GM21360 (cell line): Measurements from ENCODE around the gene POLR1F.

Experiments used
- ATAC-seq: cut with Tn5 transposase; IDR thresholded peaks from one replicate; pipeline ENCODE4 v1.9.1; 2021; ENCODE audit warnings: mild to moderate bottlenecking, moderate library complexity; ENCODE audit not compliant: unreplicated experiment

Gene POLR1F

DNA sequence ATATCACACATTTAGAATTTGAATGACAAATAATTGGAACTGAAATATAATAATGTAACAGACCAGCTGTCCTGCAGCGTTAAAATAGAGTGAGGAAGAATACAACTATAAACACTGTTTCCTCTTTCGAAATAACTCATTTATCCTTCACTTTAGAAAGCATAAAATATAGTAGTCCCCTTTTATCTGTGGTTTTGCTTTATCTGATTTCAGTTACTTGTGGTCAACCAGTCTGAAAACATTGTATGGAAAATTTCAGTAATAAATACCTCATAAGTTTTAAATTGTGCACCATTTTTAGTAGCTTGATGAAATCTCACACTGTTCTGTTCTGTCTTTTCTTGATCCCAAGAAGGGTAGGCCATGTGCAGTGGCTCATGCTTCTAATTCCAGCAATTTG is 31.7 kb downstream of the POLR1F start:
- peak; percentile 92 for ATAC-seq

GRCh38 chr7:19675816-19676215 is 33.0 kb downstream of the POLR1F start:
- ATAC-seq, result no peak

DNA sequence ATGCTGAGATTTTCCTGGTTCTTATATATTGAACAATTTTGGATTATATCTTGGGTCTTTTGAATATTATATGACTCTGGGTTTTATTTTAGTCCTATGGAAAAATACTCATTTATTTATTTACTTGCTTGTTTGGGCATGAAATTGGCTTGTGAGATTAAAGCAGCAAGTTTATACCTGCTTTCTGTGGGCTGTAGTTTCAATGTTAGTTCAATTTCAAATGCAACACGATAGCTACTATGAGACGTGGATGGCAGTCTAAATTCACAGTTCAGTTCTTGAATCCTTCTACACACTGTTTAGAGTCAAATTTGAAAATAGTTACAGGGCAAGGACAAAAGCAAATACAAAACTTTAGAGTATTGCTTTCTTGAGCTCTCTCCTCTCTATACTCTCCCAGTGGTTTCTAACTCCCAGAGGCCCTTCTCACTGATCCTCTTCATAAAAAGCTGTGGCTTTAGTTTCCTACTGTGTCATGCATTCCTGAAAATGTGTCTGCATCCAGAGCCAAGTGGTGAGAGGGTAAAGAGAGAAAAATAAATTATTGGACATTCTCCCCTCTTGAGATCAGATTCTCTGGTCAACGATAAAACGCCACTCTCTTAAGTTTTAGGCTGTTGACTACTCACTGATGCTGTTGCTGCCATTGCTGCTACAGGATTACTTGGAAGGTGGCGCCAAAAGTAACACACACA is 34.4 kb downstream of the POLR1F start:
- ATAC-seq, result no peak

GRCh38 chr7:19670806-19671205 is 38.0 kb downstream of the POLR1F start:
- no peak for ATAC-seq

- ATAC-seq, result peak; percentile 61
These were observed 43.3 kb downstream of the POLR1F start for GRCh38 chr7:19665399-19666008.

GRCh38 chr7:19663816-19664462 is 44.9 kb downstream of the POLR1F start:
- ATAC-seq, result peak; percentile 98

- no peak for ATAC-seq
These were observed 60.0 kb downstream of the POLR1F start for GRCh38 chr7:19648791-19649190.
